Memory B cell (primary cell): ENCODE data around the gene ANAPC13.

Experiments
- ATAC-seq: fragments of 150-1000 bp; cut with Tn5 transposase; 2 replicates; pipeline ENCODE4 v1.10.0; 2021; ENCODE audit warnings: low read depth, mild to moderate bottlenecking, moderate library complexity
- DNase-seq, 2 donors: peaks; one replicate each; pipeline ENCODE4 v3.0.0; 2022; ENCODE audit warnings: low spot score in 2 of 2
- H3K27ac Mint-ChIP-seq: one replicate; pipeline ENCODE4 v1.8.0; 2022; ENCODE audit warnings: mild to moderate bottlenecking, moderate library complexity, mixed read lengths
- H3K27me3 Mint-ChIP-seq: one replicate; pipeline ENCODE4 v1.8.0; 2022; ENCODE audit warnings: mixed read lengths
- H3K36me3 Mint-ChIP-seq: one replicate; pipeline ENCODE4 v1.8.0; 2022; ENCODE audit warnings: mild to moderate bottlenecking, mixed read lengths
- H3K4me1 Mint-ChIP-seq: one replicate; pipeline ENCODE4 v1.8.0; 2022; ENCODE audit warnings: mixed read lengths
- H3K4me3 Mint-ChIP-seq: one replicate; pipeline ENCODE4 v1.8.0; 2022; ENCODE audit warnings: mild to moderate bottlenecking, moderate library complexity, mixed read lengths
- H3K9me3 Mint-ChIP-seq: one replicate; pipeline ENCODE4 v1.8.0; 2022; ENCODE audit warnings: mixed read lengths

ANAPC13 gene, protein sequence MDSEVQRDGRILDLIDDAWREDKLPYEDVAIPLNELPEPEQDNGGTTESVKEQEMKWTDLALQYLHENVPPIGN

DNA sequence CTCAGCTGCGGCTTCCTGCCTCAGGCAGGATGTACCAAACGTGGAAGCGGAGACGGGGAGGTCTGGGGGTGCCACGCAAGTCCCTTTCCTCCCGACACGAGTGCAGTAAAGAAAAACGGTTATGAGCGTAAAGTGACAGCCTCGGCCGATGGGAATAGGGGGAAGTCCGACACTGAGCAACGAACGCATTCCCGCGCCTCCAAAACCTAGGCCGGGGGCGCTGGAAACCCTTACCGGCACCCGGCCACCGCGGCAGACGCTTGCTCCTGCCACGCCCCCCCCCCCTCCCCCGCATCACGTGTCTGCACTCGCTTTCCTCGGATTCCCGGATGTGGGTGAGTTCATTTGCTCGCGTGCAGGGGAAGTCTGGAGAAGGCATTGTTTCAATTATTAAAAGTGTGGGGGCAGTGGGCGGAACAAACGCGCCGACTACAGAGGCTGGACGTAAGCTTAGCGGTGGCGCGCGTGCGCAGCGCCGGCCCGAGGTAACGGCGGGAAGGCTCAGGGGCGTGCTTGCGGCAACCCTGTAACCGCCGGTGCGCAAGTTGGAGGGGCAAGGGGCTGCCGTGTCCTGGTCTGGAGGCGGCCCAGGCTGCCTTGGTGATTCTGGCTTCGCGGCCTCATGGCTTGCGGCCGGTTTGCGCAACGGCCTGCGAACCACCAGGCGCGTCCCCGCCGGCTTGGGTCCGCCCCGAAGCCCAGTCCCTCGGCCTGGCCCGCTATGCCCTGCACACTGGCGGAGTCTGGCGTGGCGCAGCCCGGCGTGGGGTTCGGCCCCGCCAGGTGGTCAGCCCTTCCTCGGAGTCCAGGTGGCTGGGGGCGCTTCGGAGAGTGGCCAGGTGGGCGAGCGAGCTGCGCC is at the start of gene ANAPC13, which contains the start of gene CEP63:
Gene ANAPC13 (minus strand): TSS at position 268 of the 859 bp plus-strand sequence. CDS start 3,081 bp downstream, outside the sequence.
Gene CEP63 (plus strand): TSS at position 340 of the 859 bp plus-strand sequence. CDS start 9,264 bp downstream, outside the sequence.
- Mint-ChIP-seq H3K9me3 (no peaks in the 10 kb centered on the region), H3K27ac (peak within 1 kb of the TSS; percentile 93), H3K4me1 (peaks cover 32% of the 10 kb centered on the region), H3K36me3 (peaks cover 12% of the 10 kb centered on the region), H3K27me3 (no peaks in the 10 kb centered on the region), H3K4me3 (peak within 1 kb of the TSS; percentile 98)
- DNase-seq (peak; percentile 90 to 91), ATAC-seq (peak; percentile 83)

DNA sequence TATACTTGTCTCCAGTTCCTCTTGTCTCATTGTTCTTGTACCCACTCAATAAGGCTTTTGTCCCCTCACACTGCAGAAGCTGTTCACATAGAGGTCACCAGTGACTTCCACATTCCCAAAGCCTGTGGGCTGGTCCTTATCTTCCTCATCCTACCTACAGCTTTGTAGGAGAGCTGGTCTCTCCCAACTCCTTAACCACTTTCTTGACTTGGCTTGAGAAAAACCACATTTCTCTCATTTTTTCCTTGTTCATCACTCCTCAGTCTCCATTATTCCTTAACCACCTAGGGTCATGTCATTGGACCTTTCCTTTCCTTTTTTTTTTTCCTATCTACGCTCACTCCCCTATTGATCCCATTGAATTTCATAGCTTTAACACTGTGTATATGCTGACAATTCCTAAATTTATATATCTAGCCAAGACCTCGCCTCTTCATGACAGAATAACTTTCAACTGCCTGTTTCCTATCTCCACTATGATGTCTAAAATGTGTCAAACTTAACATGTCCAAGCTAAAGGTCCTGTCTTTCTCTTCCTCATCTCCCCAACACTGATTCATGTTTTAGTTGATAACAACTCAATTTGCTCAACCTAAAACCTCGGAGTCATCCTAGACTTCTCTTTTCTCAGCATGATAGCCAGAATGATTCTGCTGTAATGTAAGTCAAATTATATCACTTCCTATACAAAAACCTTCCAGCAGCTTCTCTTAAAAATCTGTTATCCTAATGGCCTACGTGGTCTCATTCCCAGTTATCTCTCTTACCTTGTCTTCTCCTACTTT is 49.6 kb upstream of the ANAPC13 start:
- H3K36me3 Mint-ChIP-seq, result peaks cover 17% of the 10 kb centered on the region
- H3K4me1 Mint-ChIP-seq, result no peaks in the 10 kb centered on the region
- no peak overlapping the region for H3K27ac Mint-ChIP-seq
- DNase-seq (no peak), ATAC-seq (no peak)
- no peaks in the 10 kb centered on the region for H3K27me3 Mint-ChIP-seq
- no peaks in the 10 kb centered on the region for H3K9me3 Mint-ChIP-seq
- no peak overlapping the region for H3K4me3 Mint-ChIP-seq

DNA sequence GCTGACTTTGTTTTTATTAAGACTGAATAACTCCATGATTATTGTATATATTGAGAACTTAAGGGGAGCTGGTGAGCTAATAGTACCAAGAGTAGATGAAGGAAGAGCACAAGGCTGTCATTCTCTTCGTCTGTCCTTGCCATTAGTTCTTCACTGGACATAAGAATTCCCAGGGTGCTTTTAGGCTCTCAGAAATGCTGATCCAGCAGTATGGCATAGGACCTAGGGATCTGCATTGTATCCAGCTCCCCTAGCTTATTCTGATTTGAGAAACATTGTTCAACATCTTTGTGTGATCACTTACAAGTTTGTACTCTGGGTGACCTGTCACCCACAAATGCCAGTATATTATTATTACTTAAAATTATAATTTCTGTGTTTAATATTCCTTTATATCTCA is 47.7 kb upstream of the ANAPC13 start:
- H3K4me1 Mint-ChIP-seq, result peaks cover 1% of the 10 kb centered on the region
- ATAC-seq (no peak), DNase-seq (no peak)
- no peak overlapping the region for H3K27ac Mint-ChIP-seq
- peaks cover 17% of the 10 kb centered on the region for H3K36me3 Mint-ChIP-seq
- no peaks in the 10 kb centered on the region for H3K27me3 Mint-ChIP-seq
- no peak overlapping the region for H3K4me3 Mint-ChIP-seq
- no peaks in the 10 kb centered on the region for H3K9me3 Mint-ChIP-seq

DNA sequence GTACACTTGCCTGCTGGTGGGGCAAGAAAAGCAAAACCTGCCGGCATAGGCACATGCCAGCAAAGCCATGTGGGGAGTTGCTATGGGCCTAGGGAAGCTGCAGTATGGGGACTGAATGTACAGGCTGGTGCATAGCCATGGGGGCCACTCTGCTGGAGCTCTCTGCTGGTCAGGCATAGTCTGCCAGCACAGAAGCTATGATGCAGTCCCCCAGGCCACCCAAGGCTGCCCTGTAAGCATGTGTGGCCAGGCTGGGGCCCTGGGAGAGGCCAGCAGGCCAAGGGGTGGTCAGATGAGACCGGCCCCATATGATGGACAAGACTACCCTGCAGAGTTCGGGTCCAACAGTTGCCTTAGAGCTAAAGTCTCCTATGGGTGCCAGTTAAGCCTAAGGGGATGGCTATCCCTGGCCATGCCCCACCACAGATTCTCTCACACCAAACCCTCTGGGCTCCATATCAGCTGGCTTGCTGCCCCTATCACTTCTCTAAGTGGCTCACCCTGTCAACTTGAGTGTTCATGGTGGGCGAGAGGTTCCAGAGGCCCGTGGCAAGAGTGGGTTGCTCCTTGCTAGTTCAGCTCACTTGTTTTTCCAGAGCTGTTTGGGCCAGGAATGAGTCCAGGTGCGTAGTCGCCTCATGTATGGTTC is 41.9 kb upstream of the ANAPC13 start:
- peaks cover 8% of the 10 kb centered on the region for H3K4me1 Mint-ChIP-seq
- no peak overlapping the region for H3K27ac Mint-ChIP-seq

DNA sequence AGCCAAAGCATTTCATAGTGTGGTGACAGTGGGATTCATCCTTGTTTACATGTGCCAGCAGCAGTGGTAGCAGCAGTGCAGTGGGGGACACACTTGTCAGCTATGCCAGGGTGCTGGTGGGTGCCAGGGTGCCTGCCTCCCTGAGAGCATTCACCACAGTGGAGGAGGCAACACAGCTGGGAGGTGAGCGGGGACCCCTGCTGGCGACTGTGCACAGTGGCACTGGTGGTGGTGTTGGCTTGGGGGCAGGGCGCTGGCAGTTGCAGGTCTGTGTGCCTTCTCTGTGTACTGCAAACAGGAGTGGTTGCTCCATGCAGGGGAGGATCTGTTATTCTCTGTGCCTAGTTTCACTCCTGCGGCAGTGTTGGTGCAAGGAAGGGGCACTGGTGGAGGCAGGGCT is 41.3 kb upstream of the ANAPC13 start:
- ATAC-seq (no peak), DNase-seq (no peak)
- no peak overlapping the region for H3K4me3 Mint-ChIP-seq
- H3K27ac Mint-ChIP-seq, result no peak overlapping the region
- H3K4me1 Mint-ChIP-seq, result peaks cover 9% of the 10 kb centered on the region
- peaks cover 25% of the 10 kb centered on the region for H3K9me3 Mint-ChIP-seq
- peaks cover 52% of the 10 kb centered on the region for H3K36me3 Mint-ChIP-seq
- no peaks in the 10 kb centered on the region for H3K27me3 Mint-ChIP-seq

More for the DNA sequence above, 41.9 kb upstream of the ANAPC13 start:
- Mint-ChIP-seq H3K27me3 (no peaks in the 10 kb centered on the region), H3K4me3 (no peak overlapping the region), H3K9me3 (peaks cover 21% of the 10 kb centered on the region), H3K36me3 (peaks cover 48% of the 10 kb centered on the region)
- no peak for DNase-seq
- ATAC-seq, result no peak

DNA sequence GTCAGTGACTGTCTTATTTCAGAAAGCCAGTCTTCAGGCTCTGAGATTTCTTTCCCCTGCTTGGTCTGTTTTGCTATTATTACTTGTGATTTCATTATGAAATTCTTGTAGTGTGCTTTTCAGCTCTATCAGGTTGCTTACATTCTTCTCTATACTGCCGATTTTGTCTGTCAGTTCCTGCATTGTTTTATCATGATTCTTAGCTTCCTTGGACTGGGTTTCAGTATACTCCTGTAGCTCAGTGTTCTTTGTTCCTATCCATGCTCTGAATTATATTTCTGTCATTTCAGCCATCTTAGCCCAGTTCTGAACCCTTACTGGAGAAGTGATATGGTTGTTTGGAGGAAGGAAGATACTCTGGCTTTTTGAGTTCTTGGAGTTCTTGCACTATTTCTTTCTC is 40.5 kb upstream of the ANAPC13 start:
- Mint-ChIP-seq H3K4me3 (no peak overlapping the region), H3K4me1 (peaks cover 11% of the 10 kb centered on the region), H3K36me3 (peaks cover 54% of the 10 kb centered on the region), H3K27me3 (no peaks in the 10 kb centered on the region), H3K9me3 (peaks cover 27% of the 10 kb centered on the region), H3K27ac (no peak overlapping the region)
- no peak for ATAC-seq
- DNase-seq, result no peak

DNA sequence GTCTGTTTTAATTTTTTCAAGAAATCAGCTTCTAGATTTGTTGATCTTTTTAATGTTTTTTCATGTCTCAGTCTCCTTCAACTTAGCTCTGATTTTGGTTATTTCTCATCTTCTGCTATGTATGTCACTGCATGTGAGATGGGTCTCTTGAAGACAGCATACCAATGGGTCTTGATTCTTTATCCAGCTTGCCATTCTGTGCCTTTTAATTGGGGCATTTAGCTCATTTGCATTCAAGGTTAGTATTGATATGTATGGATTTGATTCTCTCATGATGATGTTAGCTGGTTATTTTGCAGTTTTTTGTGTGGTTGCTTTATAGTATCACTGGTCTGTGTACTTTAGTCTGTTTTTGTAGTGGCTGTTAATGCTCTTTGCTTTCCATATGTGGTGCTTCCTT is 39.5 kb upstream of the ANAPC13 start:
- no peak for ATAC-seq
- H3K27me3 Mint-ChIP-seq, result no peaks in the 10 kb centered on the region
- peaks cover 58% of the 10 kb centered on the region for H3K36me3 Mint-ChIP-seq
- H3K4me1 Mint-ChIP-seq, result peaks cover 12% of the 10 kb centered on the region
- H3K27ac Mint-ChIP-seq, result no peak overlapping the region
- H3K9me3 Mint-ChIP-seq, result peaks cover 27% of the 10 kb centered on the region
- H3K4me3 Mint-ChIP-seq, result no peak overlapping the region
- DNase-seq, result no peak

DNA sequence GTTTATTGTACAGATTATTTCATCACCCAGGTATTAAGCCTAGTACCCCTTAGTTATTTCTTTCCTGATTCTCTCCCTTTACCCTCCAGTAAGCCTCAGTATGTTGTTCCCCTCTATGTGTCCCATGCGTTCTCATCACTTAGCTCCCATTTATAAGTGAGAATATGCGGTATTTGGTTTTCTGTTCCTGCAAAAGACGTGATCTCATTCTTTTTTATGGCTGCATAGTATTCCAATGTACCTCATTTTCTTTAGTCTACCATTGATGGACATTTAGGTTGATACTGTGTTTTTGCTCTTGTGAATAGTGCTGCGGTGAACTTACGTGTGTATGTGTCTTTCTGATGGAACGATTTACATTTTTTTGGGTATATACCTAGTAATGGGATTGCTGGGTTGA is 36.8 kb upstream of the ANAPC13 start:
- Mint-ChIP-seq H3K36me3 (peaks cover 63% of the 10 kb centered on the region), H3K4me1 (peaks cover 7% of the 10 kb centered on the region), H3K27me3 (no peaks in the 10 kb centered on the region), H3K27ac (no peak overlapping the region), H3K9me3 (peaks cover 30% of the 10 kb centered on the region), H3K4me3 (no peak overlapping the region)
- DNase-seq (no peak), ATAC-seq (no peak)

DNA sequence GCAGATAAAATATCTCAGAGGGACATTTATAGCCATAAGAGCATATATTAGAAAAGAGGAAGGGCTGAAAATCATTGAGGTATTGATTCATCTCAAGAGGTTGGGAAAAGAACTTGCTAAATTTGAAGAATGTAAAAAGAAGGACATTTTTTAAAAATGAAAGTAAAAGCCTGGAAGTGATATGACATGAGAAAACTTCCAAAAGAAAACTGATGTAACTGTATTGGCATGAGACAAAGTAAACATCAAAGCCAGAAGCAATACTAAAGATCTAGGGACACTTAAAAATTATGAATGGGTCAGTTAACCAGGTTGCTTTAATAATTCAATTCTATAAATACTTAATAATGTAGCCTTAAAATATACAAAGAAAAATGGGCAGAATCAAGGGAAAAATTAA is 32.0 kb upstream of the ANAPC13 start:
- peaks cover 4% of the 10 kb centered on the region for H3K4me1 Mint-ChIP-seq
- no peak overlapping the region for H3K4me3 Mint-ChIP-seq
- DNase-seq, result no peak
- H3K27ac Mint-ChIP-seq, result no peak overlapping the region
- peaks cover 11% of the 10 kb centered on the region for H3K9me3 Mint-ChIP-seq
- no peaks in the 10 kb centered on the region for H3K27me3 Mint-ChIP-seq
- ATAC-seq, result no peak
- H3K36me3 Mint-ChIP-seq, result peaks cover 44% of the 10 kb centered on the region

DNA sequence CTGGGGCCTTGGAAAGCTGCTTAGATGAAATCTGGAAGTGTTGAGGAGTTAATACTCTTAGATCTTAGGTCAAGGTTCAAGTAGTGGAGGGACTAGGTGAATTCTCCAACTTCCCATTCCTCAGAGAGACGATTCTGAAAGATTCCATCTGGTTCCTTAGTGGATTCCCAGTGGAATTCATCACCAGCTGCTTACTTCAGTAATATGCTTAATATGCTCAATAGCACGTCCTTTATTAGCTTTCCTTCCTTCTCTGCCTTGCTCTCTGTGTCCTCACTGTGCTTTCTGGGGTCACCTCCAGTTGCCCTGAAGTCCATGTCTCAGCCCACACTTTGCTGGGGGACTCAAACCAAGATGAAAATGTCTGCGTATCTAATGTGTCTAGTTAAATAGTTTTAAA is 31.1 kb upstream of the ANAPC13 start:
- DNase-seq (no peak), ATAC-seq (no peak)
- Mint-ChIP-seq H3K27me3 (no peaks in the 10 kb centered on the region), H3K36me3 (peaks cover 37% of the 10 kb centered on the region), H3K9me3 (peaks cover 4% of the 10 kb centered on the region), H3K4me3 (no peak overlapping the region), H3K4me1 (peaks cover 2% of the 10 kb centered on the region), H3K27ac (no peak overlapping the region)

DNA sequence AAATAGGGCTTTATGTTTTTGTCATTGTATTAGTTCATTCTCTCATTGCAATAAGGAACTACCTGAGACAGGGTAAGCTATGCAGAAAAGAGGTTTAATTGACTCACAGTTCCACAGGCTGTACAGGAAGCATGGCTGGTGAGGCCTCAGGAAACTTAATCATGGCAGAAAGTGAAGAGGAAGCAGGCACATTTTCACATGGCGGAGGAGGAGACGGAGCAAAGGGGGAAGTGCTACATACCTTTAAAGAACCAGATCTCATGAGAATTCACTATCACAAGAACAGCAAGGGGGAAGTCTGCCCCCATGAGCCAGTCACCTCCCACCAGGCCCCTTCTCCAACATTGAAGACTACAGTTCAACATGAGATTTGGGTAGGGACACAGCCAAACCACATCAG is 25.7 kb upstream of the ANAPC13 start:
- Mint-ChIP-seq H3K4me3 (no peak overlapping the region), H3K27me3 (no peaks in the 10 kb centered on the region), H3K27ac (peak overlapping the region; percentile 78), H3K4me1 (peaks cover 8% of the 10 kb centered on the region), H3K36me3 (peaks cover 47% of the 10 kb centered on the region), H3K9me3 (peaks cover 4% of the 10 kb centered on the region)
- DNase-seq (no peak), ATAC-seq (no peak)

DNA sequence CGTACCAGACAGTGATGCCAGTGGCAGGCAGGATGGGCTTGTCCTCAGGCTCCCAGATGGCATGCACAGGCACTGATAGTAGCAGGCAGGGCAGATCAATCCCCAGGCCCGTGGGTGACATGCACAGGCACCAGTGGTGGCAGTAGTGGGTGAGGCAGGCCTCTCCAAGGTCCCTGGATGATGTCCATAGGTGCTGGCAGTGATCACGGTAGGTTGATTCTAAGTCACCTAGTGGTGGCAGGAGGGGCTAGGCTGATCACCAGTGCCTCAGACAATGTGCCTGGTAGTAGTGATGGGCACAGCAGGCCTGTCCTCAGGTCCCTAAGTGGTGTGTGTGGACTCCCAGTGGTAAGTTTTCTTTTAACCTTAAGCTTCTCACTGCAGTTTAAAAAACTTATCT is 19.7 kb upstream of the ANAPC13 start:
- no peak overlapping the region for H3K27ac Mint-ChIP-seq
- peaks cover 15% of the 10 kb centered on the region for H3K4me1 Mint-ChIP-seq
- H3K9me3 Mint-ChIP-seq, result peaks cover 30% of the 10 kb centered on the region
- no peak for ATAC-seq
- no peak overlapping the region for H3K4me3 Mint-ChIP-seq
- H3K27me3 Mint-ChIP-seq, result no peaks in the 10 kb centered on the region
- DNase-seq, result no peak
- peaks cover 66% of the 10 kb centered on the region for H3K36me3 Mint-ChIP-seq

DNA sequence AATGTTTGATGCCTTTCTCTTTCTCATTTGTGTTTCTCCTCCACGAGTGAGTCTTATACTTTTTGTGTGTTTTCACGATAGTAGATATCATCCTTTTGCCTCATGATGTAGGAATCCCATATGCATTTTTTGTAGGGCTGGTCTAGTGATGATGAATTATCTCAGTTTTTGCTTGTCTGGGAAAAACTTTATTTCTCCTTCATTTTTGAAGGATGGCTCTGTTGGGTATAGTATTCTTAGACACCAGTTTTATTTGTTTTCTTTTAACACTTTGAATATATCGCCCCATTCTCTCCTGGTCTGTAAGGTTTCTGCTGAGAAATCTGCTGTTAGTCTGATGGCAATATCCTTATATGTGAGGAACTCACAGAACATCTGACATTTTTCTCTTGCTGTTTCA is 18.3 kb upstream of the ANAPC13 start:
- Mint-ChIP-seq H3K4me3 (no peak overlapping the region), H3K27me3 (no peaks in the 10 kb centered on the region)

DNA sequence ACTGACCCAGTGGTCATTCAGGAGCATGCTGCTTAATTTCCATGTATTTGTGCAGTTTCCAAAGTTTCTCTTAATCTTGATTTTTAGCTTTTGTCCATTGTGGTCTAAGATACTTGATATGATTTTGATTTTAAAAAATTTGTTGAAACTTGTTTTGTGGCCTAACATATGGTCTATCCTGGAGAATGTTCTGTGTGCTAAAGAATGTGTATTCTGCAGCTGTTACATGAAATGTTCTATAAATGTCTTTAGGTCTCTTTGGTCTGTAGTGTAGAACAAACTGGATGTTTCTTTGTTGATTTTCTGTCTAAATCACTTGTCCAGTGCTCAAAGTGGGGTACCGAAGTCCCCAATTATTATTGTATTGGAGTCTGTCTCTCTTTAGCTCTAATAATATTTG is 17.5 kb upstream of the ANAPC13 start:
- Mint-ChIP-seq H3K36me3 (peaks cover 68% of the 10 kb centered on the region), H3K4me3 (no peak overlapping the region), H3K9me3 (peaks cover 30% of the 10 kb centered on the region), H3K27me3 (no peaks in the 10 kb centered on the region), H3K27ac (no peak overlapping the region), H3K4me1 (peaks cover 28% of the 10 kb centered on the region)
- ATAC-seq (no peak), DNase-seq (no peak)

More for the DNA sequence above, 18.3 kb upstream of the ANAPC13 start:
- ATAC-seq, result no peak
- H3K27ac Mint-ChIP-seq, result no peak overlapping the region
- peaks cover 67% of the 10 kb centered on the region for H3K36me3 Mint-ChIP-seq
- DNase-seq, result no peak
- peaks cover 30% of the 10 kb centered on the region for H3K9me3 Mint-ChIP-seq
- peaks cover 19% of the 10 kb centered on the region for H3K4me1 Mint-ChIP-seq
